CD4-positive, alpha-beta T cell treated with Interleukin-1 beta for 1 hour (primary cell): ENCODE measurements around the gene AQP9.
A peak's percentile ranks its signal among the peaks of the same experiment; 100 is the strongest.
"Not testable (repeated sequence)": the region's sequence is repeated elsewhere in the genome, so short reads cannot be mapped to it uniquely, and the experiment has no call there.

Experiments
- DNase-seq, 2 donors: peaks; one replicate each; pipeline ENCODE4 v3.0.0-alpha.2; 2020 to 2022

The AQP9 gene

GRCh38 chr15:58138106-58138505 lies at the start of gene AQP9:
Gene AQP9 (plus strand): TSS chr15:58138381. CDS start chr15:58138566, 185 bp downstream.
- DNase-seq, result peak in 1 of 2 donors; percentile 43

DNA sequence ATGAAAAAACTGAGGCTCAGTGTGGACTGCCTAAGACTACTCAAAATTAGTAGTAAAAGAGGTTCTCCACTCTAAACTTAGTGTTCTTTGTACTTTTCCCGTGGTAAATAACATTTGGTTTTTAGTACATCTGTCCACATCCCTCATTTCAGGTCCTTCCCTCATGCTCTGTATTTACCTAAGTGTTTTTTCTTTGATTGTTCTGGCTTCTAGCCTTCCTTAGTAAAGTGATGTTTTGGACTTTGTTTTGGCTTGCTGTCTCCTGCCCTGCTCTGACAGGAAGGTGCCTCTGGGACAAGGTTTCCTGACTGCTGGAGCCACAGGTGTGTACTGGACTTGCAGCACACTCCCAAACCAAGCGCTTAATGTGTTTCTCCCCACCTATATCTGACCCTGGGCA lies 42.8 kb upstream of the AQP9 start:
- no peak for DNase-seq

GRCh38 chr15:58096529-58097084 lies 41.6 kb upstream of the AQP9 start:
- DNase-seq, result no peak

GRCh38 chr15:58103482-58103881 lies 34.7 kb upstream of the AQP9 start:
- DNase-seq, result no peak

GRCh38 chr15:58108117-58108516 lies 30.1 kb upstream of the AQP9 start:
- DNase-seq, result no peak

- no peak for DNase-seq
Observed at GRCh38 chr15:58109419-58109818, 28.8 kb upstream of the AQP9 start.

DNA sequence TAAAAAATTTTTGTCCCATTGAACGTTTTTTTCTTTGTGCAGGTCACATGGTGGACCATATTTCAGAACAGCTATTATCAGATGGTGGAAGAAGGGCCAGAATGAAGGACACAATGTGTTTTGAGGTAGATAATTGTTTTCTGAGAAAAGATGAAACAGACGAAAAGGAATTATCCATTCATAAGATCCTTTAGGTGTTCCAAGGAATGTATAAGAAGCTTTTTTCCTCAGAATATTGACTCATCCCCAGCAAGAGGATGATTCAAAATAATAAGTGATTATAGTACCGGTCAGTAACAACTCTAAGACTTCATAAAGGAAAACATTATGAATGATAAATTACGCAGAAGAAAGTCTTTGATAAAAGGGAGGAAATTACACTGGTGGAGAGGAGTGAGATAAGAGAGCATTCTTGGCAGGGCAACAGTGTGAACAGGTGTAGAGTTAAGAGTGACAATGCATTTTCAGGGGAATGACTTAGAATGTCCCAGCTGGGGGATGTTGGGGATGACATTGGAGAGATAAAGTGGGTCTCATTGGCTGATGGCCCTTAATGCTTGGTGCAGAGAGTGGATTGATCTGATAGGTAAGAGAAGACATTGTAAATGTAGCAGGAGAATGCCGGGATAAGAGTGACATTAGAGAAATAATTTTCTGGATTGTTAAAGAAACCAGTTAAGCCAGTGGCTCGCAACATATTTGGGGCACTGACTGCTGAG lies 27.0 kb upstream of the AQP9 start:
- DNase-seq, result no peak

- no peak for DNase-seq
Observed at GRCh38 chr15:58111718-58112104, 26.5 kb upstream of the AQP9 start.

GRCh38 chr15:58113358-58113757 lies 24.8 kb upstream of the AQP9 start:
- DNase-seq, result not testable (repeated sequence)

DNA sequence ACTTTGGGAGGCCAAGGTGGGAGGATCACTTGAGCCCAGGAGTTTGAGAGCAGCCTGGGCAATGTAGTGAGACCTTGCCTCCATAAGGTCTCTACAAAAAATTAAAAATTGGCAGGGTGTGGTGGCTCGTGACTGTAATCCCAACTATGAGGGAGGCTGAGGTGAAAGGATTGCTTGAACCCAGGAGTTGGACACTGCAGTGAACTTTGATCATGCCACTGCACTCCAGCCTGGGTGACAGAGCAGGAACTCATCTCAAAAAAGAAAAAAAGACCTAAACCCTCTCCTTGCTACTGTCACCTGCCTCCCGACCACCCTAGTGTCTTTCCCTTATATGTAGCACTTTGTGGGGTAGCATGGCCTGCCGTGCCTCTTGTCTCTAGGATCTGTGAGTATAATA lies 23.8 kb upstream of the AQP9 start:
- DNase-seq, result no peak

DNA sequence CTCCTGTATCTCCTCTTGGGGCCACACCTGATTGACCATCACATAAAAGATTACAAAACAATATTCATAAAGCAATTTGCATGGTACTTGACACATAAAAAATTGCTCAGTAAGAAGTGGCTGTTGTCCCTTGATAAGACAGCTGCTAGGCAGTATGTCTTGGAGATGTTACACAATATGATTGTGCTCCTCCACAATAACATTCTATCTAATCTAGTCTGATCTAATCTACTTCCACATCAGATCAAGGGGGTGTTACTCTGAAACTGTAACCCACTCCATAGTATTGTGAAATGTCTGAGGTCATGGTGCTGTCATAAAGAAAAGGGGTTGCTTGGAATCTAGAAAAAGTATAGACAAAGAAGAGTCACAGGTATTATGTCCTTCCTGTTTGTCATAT lies 23.4 kb upstream of the AQP9 start:
- no peak for DNase-seq

DNA sequence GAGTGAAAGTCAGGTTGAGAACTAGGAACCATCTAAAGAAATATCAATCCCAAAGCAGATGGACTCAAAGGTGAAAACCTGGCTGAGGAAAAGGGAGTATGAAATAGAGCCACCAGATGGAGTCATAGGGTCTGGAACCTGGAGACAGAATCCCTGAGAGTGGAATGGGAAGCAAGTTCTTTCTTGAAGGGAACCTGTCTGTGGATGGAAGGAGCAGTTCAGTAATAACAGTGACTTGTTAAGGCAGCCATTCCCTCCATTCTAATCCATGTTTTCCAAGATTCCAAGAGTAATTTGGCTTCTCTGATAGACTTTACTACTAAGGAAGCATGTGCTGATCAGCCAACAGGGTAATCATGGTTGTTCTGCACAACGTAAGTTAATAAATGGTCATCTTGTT lies 22.5 kb upstream of the AQP9 start:
- no peak for DNase-seq

DNA sequence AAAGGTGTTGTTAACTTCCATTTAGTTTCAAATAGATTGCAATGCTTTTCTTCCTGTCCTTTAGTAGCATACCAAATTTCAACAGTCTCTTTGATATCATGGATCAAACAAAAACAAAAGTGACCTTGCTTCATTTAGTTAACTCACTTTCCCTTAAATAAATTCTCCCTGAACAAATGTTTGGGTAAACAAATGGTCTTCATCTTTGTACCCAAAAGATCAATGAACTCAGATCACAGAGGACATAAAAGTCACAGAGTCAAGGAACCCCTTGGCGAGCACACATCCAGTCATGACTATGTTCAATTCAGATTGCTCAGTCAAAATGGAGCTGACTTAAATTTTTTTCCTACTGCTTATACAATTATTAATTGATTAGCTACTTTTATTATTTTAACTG lies 20.6 kb upstream of the AQP9 start:
- DNase-seq, result no peak

GRCh38 chr15:58118272-58118671 lies 19.9 kb upstream of the AQP9 start:
- no peak for DNase-seq

DNA sequence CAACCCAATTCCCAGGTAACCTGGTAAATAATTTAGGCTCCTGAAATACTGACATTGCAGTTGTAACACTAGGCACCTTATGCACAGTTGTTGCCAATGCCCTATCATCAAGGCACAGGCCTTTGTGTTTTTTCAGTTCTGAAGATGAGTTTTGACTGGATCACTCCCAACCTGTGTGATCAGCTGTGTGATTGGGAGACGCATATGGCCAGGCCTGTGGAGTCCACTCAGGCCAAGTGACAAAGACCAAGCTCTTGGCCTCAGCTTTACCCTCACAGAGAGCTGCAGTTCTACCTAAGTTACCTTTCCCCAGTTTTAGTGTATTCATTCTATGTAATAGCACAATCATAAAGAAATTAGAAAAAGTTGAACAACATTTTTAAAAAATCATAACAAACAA lies 19.2 kb upstream of the AQP9 start:
- no peak for DNase-seq

GRCh38 chr15:58124585-58124984 lies 13.6 kb upstream of the AQP9 start:
- DNase-seq, result no peak

DNA sequence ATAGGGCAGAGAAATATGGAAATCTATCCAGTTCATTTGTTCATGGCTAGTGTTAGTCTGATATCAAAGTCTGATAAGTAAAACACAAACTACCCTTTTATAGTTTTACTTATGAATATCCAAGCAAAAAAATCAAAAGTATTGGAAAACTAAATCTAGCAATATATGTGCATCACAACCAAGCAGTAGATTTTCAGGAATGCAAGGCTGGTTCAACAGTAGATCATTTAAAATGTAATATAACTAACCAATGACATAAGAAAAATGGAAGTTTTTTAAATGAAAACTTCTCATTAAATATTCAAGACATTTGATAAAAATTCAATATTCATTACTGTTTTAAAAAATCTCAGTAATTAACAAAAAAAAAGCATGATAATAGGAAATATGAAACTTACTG lies 12.8 kb upstream of the AQP9 start:
- no peak for DNase-seq

DNA sequence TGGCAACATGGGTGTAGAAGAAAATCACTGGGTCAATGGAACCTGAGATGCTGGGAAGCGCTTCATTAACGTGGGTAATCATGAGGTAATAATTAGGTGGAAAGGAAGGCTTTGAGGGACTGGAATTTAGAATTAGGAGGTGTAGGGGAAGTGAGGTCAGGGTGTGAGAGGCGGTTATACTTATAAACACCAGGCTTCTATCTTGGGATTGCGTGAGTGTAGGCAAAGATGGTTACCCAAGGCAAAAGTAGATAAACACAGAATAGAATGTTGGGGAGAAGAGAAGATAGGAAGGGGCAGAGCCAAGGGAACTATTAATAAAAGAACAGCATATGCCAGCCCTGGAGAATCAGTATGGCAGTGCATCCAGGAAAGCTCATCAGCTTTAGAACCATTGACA lies 3.3 kb upstream of the AQP9 start:
- no peak for DNase-seq

DNA sequence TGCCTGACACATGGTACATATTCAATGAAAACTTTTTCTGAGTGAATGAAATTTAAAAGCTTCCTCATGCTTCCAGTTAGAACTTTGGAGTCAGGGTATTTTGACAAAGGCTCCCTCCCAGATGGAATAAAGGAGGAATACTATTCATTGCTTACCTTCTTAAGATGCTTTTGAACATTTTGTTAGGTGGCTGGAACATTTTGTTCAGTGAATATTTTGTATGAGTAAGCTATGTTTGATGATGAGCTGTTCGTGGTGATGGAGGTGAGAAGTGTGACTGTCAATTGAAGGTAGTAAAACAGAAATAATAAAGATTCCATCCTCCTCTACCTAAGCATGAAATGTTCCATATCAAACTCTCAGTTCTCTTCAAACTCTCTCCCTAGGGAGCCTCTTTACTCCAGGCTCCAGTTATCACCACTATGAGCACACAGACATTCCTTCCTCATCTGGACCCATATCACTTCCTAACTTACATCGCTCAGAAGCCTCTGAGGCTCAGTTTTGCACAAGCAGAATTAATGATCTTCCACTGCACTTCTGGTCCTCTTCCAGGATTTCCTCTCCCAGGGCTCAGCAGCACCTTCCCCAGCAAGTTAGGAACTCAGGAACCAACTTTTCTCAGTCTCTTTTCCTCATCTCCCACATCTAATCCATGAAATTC lies 2.5 kb upstream of the AQP9 start:
- DNase-seq, result no peak

DNA sequence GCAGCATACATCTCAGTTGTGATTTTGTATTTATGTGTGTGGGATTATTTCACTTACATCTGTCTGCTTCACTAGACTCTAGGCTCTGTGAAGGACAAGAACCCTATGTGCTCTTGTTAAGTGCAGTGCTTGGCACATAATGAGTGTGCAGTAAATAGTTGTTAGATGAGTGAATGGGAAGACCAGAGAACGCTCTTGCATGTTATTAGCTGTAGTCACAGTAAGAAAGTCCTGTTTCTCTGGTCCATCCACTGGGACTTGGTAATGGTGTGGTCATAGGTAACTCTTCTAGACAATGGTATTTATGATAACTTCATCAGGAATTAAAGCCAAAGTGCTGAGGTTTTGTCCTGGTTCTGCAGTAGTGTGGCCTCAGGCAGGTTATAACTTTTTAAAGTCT lies 1.4 kb upstream of the AQP9 start:
- DNase-seq, result no peak

- no peak for DNase-seq
Observed at GRCh38 chr15:58137686-58138085, 495 bp upstream of the AQP9 start.

GRCh38 chr15:58139276-58139988 lies 1.3 kb downstream of the AQP9 start:
- DNase-seq, result no peak

DNA sequence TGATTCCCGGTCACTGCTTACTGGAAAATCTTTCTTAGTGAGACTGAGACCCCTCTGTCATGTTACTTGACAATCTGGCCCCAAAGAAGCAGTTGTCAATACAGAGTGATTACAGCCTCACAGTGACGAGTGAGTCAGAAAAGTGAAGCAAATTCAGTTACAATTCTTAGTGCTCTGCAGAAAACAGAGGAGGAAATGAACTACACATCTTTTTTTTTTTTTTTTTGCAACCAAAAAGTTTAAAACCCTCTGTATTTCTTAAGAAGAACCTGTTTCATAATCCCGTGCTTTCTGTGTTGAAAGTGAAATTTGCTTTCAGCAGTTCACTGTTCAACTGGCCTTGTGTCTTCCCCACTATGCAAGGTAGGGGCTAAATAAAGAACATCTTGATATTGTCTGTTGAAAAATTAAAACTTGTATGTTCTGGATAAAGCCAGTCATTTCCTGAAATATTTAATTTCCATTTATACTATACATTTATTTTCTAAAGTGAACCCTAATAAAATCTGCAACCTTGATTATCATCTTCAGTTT lies 1.9 kb downstream of the AQP9 start:
- peak in 1 of 2 donors; percentile 18 for DNase-seq

DNA sequence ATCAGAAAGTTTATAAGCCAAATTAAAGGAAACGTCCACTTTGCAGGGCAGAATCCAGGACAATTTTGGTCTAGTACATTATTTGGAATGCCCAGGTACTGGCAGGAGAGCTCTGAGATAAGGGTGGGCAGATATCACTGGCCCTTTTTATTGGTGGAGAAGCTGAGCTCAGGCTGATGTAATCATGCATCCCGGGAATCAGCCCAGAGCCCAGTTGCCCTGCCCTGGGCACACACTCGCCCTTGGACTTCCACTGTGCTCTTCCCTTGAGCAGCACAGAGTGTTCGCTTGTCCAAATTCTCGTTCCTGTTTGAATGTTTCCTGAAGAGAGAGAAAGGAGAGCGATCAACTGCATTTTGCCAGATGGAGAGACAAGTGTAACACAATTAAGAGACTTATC lies 3.7 kb downstream of the AQP9 start:
- DNase-seq, result no peak
